ENCODE results near the gene GALNT9.
"Not testable (repeated sequence)": the region's sequence is repeated elsewhere in the genome, so short reads cannot be mapped to it uniquely, and the experiment has no call there.

The GALNT9 gene

DNA sequence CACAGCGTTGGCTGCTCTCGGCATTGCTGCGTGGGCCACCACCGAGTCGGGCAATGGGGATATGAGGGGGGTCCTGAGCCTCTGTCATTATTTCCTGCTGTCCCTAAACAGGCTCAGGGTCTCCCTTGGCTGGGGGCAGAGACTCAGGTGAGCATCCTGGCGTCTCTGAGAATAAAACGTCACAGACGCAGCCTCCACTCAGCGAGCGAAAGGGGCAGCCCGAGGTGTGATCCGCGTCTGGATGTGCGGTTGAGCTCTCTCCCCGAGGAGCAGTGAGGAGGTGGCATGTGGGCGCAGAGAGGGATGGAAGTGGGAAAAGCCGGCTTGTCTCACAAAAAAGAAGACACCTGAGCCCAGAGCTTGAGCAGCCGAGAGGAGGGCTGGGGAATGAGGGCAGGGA, 62.6 kb downstream of the GALNT9 start:
- no peak for DNase-seq (ENCODE audit: low read depth, low spot score)

DNA sequence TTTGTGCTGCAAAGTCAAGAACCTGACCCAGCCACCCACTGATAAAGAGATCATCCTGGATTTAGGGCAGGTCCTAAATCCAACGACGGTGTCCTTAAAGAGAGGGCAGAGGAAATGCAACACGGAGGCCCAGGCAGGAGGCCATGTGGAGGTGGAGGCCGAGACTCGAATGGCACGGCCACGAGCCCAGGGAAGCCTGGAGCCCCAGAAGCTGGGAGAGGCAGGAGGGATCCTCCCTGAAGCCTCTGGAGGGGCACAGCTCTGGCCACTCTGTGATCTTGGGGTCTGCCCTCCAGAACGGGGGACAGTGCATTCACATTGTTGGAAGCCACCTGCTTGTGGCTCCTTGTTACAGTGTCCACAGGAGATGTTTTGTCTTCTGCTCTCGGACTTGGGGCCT, 63.0 kb downstream of the GALNT9 start:
- no peak for DNase-seq (ENCODE audit: low read depth, low spot score)

DNA sequence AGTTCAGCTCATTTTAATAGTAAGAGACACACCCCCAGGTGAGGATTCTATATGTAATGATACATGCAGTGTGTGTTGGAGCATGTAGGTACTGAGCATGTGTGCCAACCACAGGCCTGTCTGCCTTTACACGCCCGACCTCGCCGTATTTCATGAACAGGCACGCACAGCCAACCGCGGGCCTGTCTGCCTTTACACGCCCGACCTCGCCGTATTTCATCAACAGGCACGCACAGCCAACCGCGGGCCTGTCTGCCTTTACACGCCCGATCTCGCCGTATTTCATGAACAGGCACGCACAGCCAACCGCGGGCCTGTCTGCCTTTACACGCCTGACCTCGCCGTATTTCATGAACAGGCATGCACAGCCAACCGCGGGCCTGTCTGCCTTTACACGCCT, 63.6 kb downstream of the GALNT9 start:
- DNase-seq (ENCODE audit: low read depth, low spot score): not testable (repeated sequence)

DNA sequence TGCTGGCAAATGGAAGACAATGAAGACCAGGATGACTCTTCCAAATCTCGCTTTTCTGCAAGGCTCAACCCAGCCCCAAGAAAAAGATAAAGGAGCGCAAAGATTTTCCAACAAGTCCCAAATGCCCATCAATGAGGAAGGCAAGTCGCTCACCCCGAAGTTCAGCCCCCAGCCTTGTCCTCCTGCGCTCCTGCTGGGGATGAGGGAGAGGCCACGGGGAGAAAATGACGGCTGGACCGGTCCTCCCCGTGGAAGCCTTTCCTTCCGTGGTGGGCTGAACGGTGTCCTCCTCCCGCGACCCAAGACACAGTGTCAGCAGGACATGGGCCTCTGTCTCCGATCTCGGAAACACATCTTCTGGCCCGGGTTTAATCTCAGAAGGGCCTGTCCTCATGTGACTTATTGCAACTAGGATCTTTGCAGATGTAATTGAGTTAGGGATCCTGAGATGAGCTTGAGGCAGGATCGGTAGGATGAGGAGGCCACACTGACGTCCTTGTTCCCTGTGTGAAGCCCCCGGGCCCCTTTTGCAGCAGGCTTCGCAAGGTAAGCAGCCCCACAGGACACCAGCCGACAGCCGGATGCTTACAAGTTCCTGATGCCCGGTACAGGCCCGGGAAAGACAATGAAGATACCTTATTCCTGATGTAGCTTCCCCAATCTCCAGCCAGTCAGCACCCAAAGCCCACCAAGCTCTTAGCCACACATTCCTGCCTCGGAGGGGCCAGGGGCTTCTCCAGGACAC, 64.2 kb downstream of the GALNT9 start:
- no peak for DNase-seq (ENCODE audit: low read depth, low spot score)

DNA sequence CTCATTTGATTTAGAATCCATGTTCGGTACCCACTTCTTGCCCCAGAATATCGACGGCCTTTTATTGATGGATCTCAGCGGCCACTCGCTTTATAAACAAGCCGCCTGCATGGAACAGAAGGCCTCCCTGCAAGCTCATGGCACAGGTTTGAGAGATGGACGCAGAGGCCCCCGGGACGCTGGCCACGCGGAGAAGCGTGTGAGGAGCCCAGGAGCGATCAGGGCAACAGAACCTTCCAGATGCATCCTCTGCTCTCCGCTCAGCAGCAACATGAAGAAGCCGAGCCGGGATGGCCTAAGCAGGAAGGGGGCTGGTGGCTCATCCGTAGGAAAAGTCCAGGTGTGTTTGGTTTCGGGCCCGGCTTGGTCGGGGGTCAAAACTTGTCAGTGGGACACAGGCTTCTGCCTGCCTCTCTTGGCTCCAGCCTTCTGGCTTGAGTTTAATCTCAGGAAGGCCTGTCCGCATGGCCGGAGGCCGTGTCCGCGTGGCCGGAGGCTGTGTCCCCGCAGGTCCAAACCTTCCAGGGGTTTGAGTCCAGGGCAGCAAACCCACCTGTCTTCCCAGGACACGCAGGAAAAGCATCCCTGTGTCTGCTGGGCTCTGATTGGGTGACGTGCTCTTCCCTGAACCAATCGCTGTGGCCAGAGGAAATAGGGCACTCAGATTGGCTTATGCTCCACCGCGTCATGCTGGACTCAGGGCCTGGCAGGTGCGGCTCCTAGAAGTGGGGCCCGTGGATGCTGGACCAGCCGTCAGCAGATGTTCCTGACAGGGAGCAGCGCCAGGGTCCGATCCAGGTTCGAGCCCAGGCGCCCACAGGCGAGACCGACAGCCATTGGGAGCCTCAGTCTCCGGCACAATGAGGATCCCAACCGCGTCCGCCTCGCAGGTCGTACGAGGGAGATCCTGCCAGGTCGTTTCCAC, 65.0 kb downstream of the GALNT9 start:
- DNase-seq (ENCODE audit: low read depth, low spot score): no peak

DNA sequence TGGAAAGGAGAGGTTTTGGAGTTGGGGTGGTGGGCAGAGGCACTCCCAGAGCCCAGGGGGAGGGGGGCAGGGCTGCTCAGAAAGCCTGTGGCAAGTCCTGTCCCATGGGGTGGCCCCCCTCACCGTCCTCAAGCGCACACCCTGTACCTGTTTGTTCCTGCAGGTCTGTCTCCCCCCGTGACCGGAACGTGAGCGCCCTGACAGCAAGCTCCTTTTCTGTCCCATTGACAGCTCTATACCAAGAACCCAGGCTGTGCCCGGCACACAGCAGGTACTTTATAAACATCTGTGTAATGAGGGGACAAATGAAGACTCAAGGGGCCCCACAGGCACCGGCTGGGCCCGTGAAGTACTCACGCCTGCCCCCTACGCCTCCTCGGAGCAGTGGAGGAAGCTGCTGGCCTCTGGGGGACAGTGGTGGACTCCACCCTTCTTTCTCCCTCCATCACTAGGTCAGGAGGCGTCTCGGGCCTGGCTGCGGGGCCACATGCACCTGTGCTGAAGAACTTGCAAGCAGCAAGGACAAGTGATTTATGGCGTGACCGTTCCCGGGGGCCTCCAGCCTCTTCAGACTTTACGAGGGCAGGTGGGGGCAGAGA, 65.8 kb downstream of the GALNT9 start:
- no peak for DNase-seq (ENCODE audit: low read depth, low spot score)

DNA sequence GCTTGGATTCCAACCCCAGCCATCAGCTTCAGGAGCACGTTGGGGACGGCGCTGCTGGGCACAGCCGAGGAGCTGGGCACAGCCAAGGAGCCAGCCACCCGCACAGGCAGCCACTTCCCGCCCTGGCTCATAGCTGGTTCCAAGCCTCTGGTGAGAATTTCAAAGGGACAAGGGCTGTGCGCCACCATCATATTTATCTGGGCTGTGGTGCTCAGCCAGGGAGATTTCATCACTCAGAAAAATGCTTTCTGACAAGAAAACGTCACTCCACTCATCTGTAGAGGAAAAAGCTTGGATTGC, 66.4 kb downstream of the GALNT9 start:
- no peak for DNase-seq (ENCODE audit: low read depth, low spot score)

DNA sequence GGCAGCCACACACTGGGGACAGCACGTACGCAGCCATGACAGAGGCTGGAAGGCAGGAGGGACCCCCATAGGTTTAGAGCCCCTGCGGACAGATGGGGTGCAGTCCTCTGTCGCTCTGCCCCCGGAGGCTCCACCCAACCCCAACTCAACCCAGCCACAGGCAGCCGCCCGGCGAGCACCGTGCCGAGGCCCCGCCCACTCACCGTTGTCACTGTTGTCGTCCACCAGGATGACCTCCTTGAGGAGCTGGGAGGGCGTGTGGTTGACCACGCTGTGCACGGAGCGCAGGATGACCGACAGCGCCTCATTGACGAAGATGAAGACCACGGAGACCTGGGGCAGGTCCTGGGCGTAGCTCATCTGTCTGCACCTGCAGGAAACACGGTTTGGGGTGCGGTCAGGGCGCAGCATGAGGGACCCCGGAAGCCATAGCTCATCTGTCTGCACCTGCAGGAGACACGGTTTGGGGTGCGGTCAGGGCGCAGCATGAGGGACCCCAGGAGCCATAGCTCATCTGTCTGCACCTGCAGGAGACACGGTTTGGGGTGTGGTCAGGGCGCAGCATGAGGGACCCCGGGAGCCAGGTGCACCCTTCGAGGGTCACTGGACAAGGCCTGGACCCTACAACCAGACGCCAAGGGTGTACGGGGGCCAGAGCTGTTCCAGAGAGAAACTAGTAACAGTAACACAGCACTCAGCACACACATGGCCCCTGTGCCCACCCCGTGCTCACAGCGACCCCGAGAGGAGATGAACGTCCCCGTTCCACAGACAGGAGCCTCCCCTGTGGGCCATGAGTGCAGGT, 66.9 kb downstream of the GALNT9 start:
- no peak for DNase-seq (ENCODE audit: low read depth, low spot score)

DNA sequence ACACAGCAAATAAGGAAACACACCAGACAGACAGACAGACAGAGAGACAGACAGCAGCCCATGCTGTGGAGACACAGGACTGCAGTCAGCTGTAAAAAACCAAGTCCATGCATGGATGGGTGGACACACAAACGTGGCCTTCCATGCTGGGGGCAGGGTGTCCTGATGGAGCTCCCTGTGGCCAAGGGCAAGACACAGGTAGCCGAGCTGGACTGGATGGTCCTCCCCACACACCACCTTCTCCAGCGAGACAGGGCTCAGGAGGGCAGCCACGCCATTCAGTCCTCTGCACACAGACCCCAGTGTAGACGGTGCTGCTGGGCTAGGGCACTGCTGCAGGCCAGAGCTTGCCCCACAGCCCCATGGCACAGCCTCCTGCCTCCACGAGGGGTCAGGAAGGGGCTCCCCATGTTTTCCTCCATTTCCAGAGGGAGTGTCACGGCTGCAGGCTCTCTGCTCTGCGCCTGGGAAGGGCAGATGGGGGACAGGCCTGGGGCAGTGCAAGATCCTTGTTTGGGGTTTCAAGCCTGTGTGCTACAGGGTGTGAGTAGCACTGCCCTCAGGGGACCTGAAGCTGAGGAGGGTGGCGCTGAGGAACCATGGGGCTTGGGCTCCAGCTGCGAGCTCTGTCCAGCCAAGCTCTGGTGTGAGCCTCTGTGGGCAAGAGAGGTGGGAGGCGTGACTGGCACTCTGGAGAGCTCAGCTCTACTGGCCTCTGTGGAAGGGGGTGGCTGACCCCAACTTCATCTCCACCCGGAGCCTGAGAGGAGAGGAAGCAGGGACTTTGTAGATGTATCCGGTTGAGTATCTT, 67.9 kb downstream of the GALNT9 start:
- no peak for DNase-seq (ENCODE audit: low read depth, low spot score)

DNA sequence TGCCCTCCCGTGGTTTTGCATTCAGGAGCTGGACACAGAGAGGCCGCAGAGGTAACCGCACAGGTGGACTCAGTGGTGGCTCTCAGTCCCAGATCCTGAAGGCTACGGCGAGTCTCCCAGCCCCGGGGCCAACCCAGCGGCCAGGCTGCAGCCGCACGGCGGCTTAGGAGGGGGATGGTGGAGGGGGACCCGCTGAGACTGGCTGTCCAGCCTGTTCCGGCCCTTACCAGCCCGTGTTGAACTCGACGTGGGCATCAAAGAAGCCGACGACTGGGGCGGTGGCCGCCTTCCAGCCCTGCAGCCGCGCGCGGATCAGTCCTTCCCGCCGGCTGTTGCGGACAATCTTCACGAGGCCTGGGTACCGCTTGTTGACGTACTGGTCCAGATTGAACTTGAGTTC, 68.7 kb downstream of the GALNT9 start:
- no peak for DNase-seq (ENCODE audit: low read depth, low spot score)

DNA sequence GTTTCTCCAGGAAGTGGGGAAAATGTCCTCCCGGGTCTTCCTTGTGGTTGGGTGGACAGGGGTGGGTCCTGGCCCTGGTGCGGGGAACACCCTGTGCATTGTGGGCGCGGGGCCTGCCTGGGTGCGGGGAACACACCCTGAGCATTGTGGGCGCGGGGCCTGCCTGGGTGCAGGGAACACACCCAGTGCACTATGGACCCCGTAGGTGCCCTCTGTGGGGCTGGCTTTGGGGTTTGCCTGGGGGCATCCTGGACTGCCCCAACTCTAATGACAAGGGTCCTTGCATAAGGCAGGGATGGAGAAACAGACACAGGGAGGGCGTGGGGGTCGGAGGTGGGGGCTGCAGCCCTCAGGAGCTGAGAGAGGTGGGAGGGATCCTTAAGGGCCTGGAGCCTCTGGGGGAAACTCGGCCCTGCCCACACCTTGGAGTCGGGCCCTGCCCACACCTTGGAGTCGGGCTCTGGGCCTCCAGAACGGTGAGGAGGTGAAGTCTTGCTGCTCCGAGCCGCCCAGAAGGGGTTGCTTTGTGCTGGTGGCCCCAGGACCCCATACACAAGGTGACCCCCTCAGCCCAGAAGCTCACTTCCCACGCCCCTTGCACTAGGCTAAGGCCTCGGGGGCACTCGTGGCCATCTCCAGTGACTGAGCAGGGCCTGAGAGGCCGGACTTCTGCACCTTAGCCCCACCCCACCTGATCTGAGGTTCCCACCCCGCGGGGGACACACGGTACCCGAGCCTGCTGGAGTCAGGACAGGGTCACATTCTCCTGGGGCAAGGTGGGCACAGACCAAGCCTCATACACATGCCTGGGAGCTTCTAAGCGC, 69.3 kb downstream of the GALNT9 start:
- no peak for DNase-seq (ENCODE audit: low read depth, low spot score)

DNA sequence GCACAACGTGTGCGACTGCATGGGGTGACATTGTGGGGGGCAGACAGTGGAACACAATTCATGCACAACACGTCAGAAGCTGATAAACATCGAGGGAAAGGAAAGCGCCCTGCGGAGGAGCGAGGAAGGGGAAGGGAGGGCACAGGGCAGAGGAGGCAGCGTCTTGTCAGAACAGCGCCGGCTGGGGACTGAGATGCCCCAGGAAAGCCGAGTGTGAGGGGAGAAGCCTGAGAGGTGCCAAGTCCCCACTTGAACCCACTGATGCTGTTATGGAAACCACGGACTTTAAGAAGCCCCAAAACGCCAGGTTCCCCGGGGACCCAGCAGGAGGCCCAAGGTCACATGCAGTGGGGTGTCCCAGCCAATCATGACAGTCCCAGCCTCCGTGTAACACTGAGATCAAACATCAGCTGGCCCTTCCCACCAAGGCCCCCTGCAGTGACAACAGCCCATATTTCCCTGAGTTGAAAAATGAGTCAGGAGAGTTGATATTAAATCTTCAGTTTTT, 70.0 kb downstream of the GALNT9 start:
- no peak for DNase-seq (ENCODE audit: low read depth, low spot score)

DNA sequence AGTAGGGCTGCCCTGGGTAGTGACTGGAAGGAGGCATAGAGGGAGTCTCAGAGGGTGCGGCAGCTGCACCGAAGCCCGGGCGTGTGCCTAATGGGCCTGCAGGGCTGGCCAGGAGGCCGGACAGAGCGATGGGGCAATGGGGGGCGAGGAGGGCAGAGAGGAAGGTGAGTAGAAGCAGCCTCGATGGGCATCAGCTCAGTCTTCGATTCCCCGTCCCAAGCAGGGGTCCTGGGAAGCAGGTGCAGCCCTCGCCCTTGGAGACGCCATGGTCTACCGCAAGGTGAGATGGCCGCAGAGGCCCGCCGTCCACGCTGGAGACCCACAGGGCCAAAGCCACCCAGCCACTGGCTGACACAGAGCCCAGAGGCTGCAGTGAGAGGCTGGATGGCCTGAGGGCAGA, 70.8 kb downstream of the GALNT9 start:
- DNase-seq (ENCODE audit: low read depth, low spot score): no peak

DNA sequence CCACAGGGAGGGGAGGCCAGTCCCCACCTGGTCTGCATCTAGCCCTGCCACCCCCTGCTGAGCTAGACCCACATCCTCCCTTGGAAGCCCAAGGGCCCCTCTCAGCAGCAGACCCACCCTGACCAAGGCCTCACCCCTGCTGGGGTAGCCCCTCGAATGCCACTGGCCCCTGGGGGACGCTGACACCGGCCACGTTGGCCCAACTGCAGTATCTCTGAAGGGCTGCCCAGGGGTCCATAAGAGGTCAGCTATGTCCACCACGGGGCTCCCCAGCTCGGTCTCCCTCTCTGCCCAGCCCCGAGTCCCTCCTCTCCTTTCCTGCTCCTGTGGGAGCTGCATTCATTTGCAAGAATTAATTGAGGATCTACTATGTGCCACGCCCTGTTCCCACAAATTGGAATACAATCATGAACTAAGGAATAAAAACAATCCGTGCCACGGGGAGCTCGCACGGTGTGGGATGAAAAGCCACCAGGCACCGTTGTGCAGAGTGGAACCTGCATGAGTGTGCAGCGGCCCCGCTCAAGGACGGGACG, 71.4 kb downstream of the GALNT9 start:
- DNase-seq (ENCODE audit: low read depth, low spot score): no peak

DNA sequence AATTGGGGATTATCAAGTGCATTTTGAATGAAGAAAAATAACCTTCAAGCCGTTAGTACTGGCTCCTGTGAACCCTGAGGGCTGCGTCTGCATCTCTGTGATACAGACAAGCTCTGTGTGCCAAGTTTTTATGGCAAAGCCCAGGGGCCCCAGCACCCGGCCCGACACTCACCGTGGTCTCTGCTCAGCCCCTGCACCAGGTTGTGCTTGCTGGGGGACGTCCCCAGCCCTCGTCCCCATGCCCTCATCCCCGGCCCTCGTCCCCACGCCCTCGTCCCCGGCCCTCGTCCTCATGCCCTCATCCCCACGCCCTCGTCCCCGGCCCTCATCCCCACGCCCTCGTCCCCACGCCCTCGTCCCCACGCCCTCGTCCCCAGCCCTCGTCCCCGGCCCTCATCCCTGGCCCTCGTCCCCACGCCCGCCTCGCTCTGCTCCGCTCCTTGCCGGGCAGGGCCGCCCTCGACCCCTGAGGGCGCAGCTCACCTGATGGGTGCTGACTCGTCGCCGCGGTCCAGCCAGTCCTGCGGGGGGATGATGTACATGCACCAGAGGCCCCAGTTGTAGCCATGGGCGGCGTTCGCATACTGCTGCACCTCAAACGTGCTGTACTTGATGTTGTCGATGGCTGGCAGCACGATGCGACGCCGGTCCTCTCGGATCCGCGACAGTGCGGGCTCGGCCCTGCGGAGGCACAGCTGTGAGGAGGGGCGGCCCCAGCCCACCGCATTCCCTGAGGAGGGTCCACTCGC, 72.0 kb downstream of the GALNT9 start:
- no peak for DNase-seq (ENCODE audit: low read depth, low spot score)

DNA sequence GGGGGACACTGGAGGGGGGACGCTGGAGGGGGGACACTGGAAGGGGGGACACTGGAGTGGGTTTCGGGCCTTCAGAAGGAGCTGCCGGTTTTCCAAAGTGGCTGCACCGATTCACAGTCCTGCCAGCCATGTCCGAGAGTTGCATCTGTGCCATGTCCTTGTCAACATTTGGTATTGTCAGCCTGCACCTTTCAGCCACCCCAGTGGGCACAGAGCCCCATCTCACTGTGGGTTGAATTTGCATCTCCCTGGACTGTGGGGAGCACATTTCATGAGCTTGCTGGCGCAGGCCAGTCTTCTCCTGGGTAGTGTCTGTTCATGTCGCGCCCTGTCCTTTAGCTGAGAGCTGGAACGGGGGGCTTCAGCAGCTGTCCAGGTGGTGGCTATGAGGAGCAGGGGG, 72.7 kb downstream of the GALNT9 start:
- DNase-seq (ENCODE audit: low read depth, low spot score): no peak

DNA sequence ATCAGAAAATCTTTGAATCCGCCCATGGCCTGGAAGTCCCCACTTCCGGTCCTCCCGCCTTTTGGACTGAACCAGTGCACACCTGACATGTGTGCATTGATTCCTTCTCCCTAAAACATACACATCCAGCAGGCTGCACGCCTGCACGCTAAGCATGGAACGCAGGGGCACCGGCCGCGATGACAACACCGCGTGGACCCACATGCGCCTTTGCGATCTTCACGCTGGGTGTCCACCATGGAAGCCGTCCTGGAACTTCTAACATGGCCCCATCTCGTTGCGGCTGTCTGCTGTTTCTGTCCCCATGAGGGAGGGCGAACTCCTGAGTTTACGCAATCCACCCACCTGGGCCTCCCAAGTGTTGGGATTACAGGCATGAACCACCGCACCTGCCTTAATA, 73.7 kb downstream of the GALNT9 start:
- DNase-seq (ENCODE audit: low read depth, low spot score): no peak

DNA sequence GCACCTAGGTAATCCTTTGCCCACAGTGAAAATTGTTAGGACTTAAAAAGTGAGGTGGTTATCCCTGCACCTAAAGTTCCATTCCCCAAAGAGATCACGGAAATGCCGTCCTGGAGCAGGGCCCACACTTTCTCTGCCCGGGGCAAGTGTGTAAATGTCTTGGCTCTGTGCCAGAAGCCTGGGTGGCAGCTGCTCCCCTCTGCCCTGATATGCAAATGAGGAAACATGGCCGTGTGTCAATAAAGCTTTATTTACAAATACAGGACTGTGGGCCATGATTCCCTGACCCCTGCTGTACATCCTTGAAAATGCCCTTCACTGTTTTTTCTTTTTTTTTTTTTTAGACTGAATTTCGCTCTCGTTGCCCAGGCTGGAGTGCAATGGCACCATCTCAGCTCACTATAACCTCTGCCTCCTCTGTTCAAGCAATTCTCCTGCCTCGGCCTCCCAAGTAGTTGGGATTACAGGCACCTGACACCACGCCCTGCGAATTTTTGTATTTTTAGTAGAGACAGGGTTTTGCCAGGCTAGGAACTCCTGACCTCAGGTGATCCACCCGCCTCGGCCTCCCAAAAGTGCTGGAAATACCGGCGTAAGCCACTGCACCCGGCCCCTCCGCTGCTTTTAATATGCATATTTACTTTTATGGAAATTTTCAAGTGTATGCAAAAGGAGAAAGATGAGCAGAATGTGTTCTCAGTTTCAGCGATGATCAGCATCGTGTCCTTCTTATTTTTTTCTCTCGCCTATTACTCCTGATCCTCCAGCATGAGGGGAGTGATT, 75.5 kb downstream of the GALNT9 start:
- no peak for DNase-seq (ENCODE audit: low read depth, low spot score)
